Activated CD8-positive, alpha-beta memory T cell treated with anti-CD3 and anti-CD28 coated beads for 36 hours (primary cell): ENCODE measurements around the gene SRSF8. TPM values are rescaled to one million over a fixed set of nuclear protein-coding genes. Genes with fewer than 3 reads are reported as not detected.

Experiments used
- CTCF ChIA-PET: fragments of 350-600 bp; sonication (Branson Sonifier 250); formaldehyde crosslinking; loops from one replicate; lab custom pipeline; 2021; ENCODE audit warnings: antibody characterized with exemption; lab: Charles Lee
- POLR2A ChIA-PET: fragments of 350-600 bp; sonication (Branson Sonifier 250); formaldehyde crosslinking; loops from one replicate; lab custom pipeline; 2021; ENCODE audit warnings: antibody characterized with exemption; lab: Charles Lee
- total RNA-seq, 2 experiments: library from RNA; stranded (reverse); gene quantifications; one replicate each; pipeline ENCODE4 v1.2.3, GENCODE V29; 2021

The SRSF8 gene
- total RNA-seq, 2 experiments from 2014 or later = 58.4 to 69.5 TPM

GRCh38 chr11:95067039-95067840, 521 bp downstream of the SRSF8 start:
- ChIA-PET CTCF (interaction anchor here (0.6 to 4.7 kb wide), 15 partner anchors 9 to 1301 kb away, joined by 3 to 26 read pairs (median 5); partner anchors contain the start of genes CWC15 and KDM4D), POLR2A (interaction anchor here (0.6 to 3.9 kb wide), 10 partner anchors 17 to 1327 kb away, joined by 3 to 36 read pairs (median 7); partner anchors contain the start of genes CEP57, CWC15, ENDOD1 and FAM76B)

- ChIA-PET POLR2A (interaction anchor here (1.0 to 3.9 kb wide), 7 partner anchors 17 to 722 kb away, joined by 3 to 36 read pairs (median 9); partner anchors contain the start of genes CEP57, CWC15, ENDOD1 and FAM76B), CTCF (interaction anchor here (0.8 to 4.7 kb wide), 11 partner anchors 8 to 638 kb away, joined by 3 to 26 read pairs (median 5); partner anchors contain the start of genes CWC15 and KDM4D)
These were observed 1.1 kb downstream of the SRSF8 start for GRCh38 chr11:95067841-95068219.

- POLR2A ChIA-PET = interaction anchor here (2.8 to 3.9 kb wide), 2 partner anchors 22 to 721 kb away, joined by 14 to 36 read pairs; partner anchors contain the start of genes CEP57, ENDOD1 and FAM76B
- CTCF ChIA-PET = interaction anchor here (1.0 to 4.7 kb wide), 5 partner anchors 16 to 83 kb away, joined by 3 to 26 read pairs (median 6); no protein-coding TSS in a partner anchor
These were observed 1.8 kb downstream of the SRSF8 start for GRCh38 chr11:95068549-95068948.

GRCh38 chr11:95070471-95070870, 3.8 kb downstream of the SRSF8 start:
- ChIA-PET CTCF (interaction anchor here (0.5 to 4.7 kb wide), 13 partner anchors 12 to 750 kb away, joined by 3 to 26 read pairs (median 4); no protein-coding TSS in a partner anchor), POLR2A (interaction anchor here (0.7 to 1.0 kb wide), 2 partner anchors 19 to 21 kb away, joined by 4 to 6 read pairs; partner anchors contain the start of gene ENDOD1)

GRCh38 chr11:95072948-95073347, 6.2 kb downstream of the SRSF8 start:
- ChIA-PET POLR2A (interaction anchor here (1.1 kb wide), 1 partner anchor 12 kb away, joined by 3 read pairs; no protein-coding TSS in a partner anchor), CTCF (interaction anchor here (1.7 kb wide), 2 partner anchors 11 to 78 kb away, joined by 5 read pairs; no protein-coding TSS in a partner anchor)

GRCh38 chr11:95074792-95075563, 8.3 kb downstream of the SRSF8 start:
- POLR2A ChIA-PET = no interaction called here
- CTCF ChIA-PET = interaction anchor here (1.9 kb wide), 1 partner anchor 9 kb away, joined by 5 read pairs; no protein-coding TSS in a partner anchor

GRCh38 chr11:95076416-95076815, 9.7 kb downstream of the SRSF8 start:
- ChIA-PET CTCF (interaction anchor here (1.0 to 1.9 kb wide), 4 partner anchors 8 to 77 kb away, joined by 3 to 5 read pairs (median 4); partner anchors contain the start of gene SRSF8), POLR2A (no interaction called here)

GRCh38 chr11:95076981-95077380, 10.3 kb downstream of the SRSF8 start:
- ChIA-PET POLR2A (no interaction called here), CTCF (interaction anchor here (1.0 to 1.5 kb wide), 3 partner anchors 10 to 76 kb away, joined by 3 to 5 read pairs (median 4); partner anchors contain the start of gene SRSF8)

- ChIA-PET POLR2A (no interaction called here), CTCF (no interaction called here)
These were observed 11.8 kb downstream of the SRSF8 start for GRCh38 chr11:95078526-95078925.

GRCh38 chr11:95081010-95081409, 14.3 kb downstream of the SRSF8 start:
- CTCF ChIA-PET = interaction anchor here (1.4 kb wide), 1 partner anchor 14 kb away, joined by 3 read pairs; the partner anchor contains the start of gene SRSF8
- POLR2A ChIA-PET = interaction anchor here (1.1 kb wide), 1 partner anchor 12 kb away, joined by 5 read pairs; no protein-coding TSS in a partner anchor

- ChIA-PET CTCF (interaction anchor here (0.7 kb wide), 1 partner anchor 12 kb away, joined by 3 read pairs; no protein-coding TSS in a partner anchor), POLR2A (interaction anchor here (1.1 kb wide), 1 partner anchor 12 kb away, joined by 5 read pairs; no protein-coding TSS in a partner anchor)
These were observed 14.7 kb downstream of the SRSF8 start for GRCh38 chr11:95081412-95081811.

- CTCF ChIA-PET = no interaction called here
- POLR2A ChIA-PET = no interaction called here
These were observed 15.9 kb downstream of the SRSF8 start for GRCh38 chr11:95082576-95083001.

GRCh38 chr11:95084509-95084908, 17.8 kb downstream of the SRSF8 start:
- POLR2A ChIA-PET = interaction anchor here (0.6 to 1.2 kb wide), 4 partner anchors 12 to 705 kb away, joined by 3 to 4 read pairs (median 3); partner anchors contain the start of gene FAM76B
- CTCF ChIA-PET = interaction anchor here (1.0 to 1.9 kb wide), 7 partner anchors 9 to 68 kb away, joined by 3 to 7 read pairs (median 5); partner anchors contain the start of gene SRSF8

GRCh38 chr11:95085117-95085816, 18.5 kb downstream of the SRSF8 start:
- POLR2A ChIA-PET = interaction anchor here (0.6 to 1.2 kb wide), 4 partner anchors 11 to 704 kb away, joined by 3 to 4 read pairs (median 3); partner anchors contain the start of gene FAM76B
- CTCF ChIA-PET = interaction anchor here (1.2 to 1.9 kb wide), 5 partner anchors 10 to 66 kb away, joined by 4 to 7 read pairs (median 5); partner anchors contain the start of gene SRSF8

- POLR2A ChIA-PET = no interaction called here
- CTCF ChIA-PET = no interaction called here
These were observed 19.4 kb downstream of the SRSF8 start for GRCh38 chr11:95086151-95086550.

GRCh38 chr11:95086836-95087570, 20.3 kb downstream of the SRSF8 start:
- POLR2A ChIA-PET = no interaction called here
- CTCF ChIA-PET = interaction anchor here (0.8 kb wide), 2 partner anchors 17 to 19 kb away, joined by 3 read pairs; no protein-coding TSS in a partner anchor
